Muscle layer of colon (tissue), 2 donors: Measurements from ENCODE around the gene ALDH1B1.

Experiments used
- H3K27ac ChIP-seq: one replicate; pipeline ENCODE4 v1.7.0; 2013; ENCODE audit warnings: low read depth, mild to moderate bottlenecking, low read length, moderate library complexity
- H3K27me3 ChIP-seq, 2 donors: one replicate each; pipeline ENCODE4 v1.7.0; 2013; ENCODE audit warnings: low read length in 2 of 2, mild to moderate bottlenecking in 2 of 2; ENCODE audit not compliant: insufficient read depth in 2 of 2, control insufficient read depth in 1 of 2
- H3K36me3 ChIP-seq: one replicate; pipeline ENCODE4 v1.7.0; 2013; ENCODE audit warnings: mild to moderate bottlenecking, low read length; ENCODE audit not compliant: insufficient read depth
- H3K4me1 ChIP-seq: one replicate; pipeline ENCODE4 v1.7.0; 2013; ENCODE audit warnings: mild to moderate bottlenecking, low read length; ENCODE audit not compliant: insufficient read depth
- H3K4me3 ChIP-seq, 2 donors: one replicate each; pipeline ENCODE4 v1.7.0; 2013; ENCODE audit warnings: low read length in 2 of 2, low read depth in 1 of 2, mild to moderate bottlenecking in 1 of 2, moderate library complexity in 1 of 2
- H3K9ac ChIP-seq: one replicate; pipeline ENCODE4 v1.7.0; 2013; ENCODE audit warnings: low read length
- H3K9me3 ChIP-seq: one replicate; pipeline ENCODE4 v1.7.0; 2013; ENCODE audit warnings: mild to moderate bottlenecking, low read length
- donor health status: abdominal sarcoma.
- donor health status: Adenocarcinoma of cecum.

ALDH1B1 gene

GRCh38 chr9:38437193-38437823, 44.8 kb downstream of the ALDH1B1 start:
- no peak overlapping the region for H3K9ac ChIP-seq
- no peak overlapping the region for H3K4me3 ChIP-seq
- no peak overlapping the region for H3K27ac ChIP-seq
- H3K27me3 ChIP-seq: no peaks in the 10 kb centered on the region
- H3K4me1 ChIP-seq: no peaks in the 10 kb centered on the region
- H3K9me3 ChIP-seq: no peaks in the 10 kb centered on the region
- H3K36me3 ChIP-seq: no peaks in the 10 kb centered on the region

- no peak overlapping the region for H3K27ac ChIP-seq
- no peaks in the 10 kb centered on the region for H3K9me3 ChIP-seq
- H3K27me3 ChIP-seq: no peaks in the 10 kb centered on the region
- H3K9ac ChIP-seq: no peak overlapping the region
- no peaks in the 10 kb centered on the region for H3K36me3 ChIP-seq
- H3K4me3 ChIP-seq: no peak overlapping the region
- H3K4me1 ChIP-seq: no peaks in the 10 kb centered on the region
Observed at GRCh38 chr9:38439291-38439915, 46.9 kb downstream of the ALDH1B1 start.

GRCh38 chr9:38439916-38440301, 47.4 kb downstream of the ALDH1B1 start:
- H3K27me3 ChIP-seq: no peaks in the 10 kb centered on the region
- H3K27ac ChIP-seq: no peak overlapping the region
- H3K9me3 ChIP-seq: no peaks in the 10 kb centered on the region
- H3K36me3 ChIP-seq: no peaks in the 10 kb centered on the region
- H3K4me1 ChIP-seq: no peaks in the 10 kb centered on the region
- no peak overlapping the region for H3K4me3 ChIP-seq
- no peak overlapping the region for H3K9ac ChIP-seq

DNA sequence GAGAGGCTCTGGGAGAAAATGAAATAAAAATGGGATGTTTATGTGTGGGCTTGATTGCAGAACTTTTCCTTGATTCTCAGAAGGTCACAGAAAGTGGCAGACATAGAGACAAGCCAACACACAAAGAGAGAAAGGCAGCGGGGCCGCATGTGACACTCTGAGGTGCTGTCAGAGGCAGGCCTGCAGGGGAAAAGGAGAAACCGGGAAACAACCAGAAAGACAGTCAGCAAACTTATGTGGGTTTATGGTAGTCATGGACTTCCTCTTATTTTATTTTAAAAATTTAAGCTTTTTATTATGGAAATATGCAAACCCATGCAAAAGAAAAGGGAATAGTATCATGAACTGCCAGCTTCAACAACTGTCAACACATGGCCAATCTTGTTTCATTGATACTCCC, 48.0 kb downstream of the ALDH1B1 start:
- no peaks in the 10 kb centered on the region for H3K4me1 ChIP-seq
- no peaks in the 10 kb centered on the region for H3K27me3 ChIP-seq
- H3K36me3 ChIP-seq: no peaks in the 10 kb centered on the region
- H3K4me3 ChIP-seq: no peak overlapping the region
- H3K9me3 ChIP-seq: no peaks in the 10 kb centered on the region
- H3K27ac ChIP-seq: no peak overlapping the region
- H3K9ac ChIP-seq: no peak overlapping the region

DNA sequence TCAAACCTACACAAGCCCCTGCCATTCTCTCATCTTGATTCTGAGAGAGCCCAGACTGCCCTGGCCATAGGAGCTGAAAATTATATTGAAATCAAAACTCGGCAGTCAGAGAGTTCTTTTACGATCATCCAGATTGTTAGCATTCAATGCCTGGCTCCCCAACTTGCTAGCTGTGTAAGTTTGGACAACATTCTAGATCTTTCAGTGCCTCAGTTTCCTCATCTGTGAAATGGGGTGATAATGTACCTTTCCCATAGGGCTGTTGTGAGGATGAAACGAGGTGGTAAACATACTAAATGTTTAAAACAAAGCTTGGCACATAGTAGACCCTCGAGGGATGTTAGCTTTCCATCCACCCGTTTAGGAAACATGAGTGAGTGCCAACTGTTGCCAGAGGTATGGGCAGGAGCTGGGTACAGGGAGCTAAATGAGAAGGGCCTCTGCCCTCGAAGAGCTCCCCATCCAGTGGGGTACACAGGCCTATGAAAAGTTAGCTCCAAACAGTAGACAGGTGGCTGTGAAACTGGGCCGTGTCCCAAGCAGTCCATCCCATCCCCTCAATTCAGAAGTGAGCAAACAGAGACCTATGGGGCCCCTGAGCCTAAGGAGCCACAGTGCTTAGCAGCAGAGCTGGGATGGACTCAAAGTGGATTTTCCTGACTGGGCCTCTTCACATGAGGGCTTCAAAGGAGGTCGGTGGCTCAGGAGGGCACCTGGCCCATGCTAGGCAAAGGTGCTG, 49.0 kb downstream of the ALDH1B1 start:
- no peak overlapping the region for H3K4me3 ChIP-seq
- no peaks in the 10 kb centered on the region for H3K9me3 ChIP-seq
- no peaks in the 10 kb centered on the region for H3K27me3 ChIP-seq
- no peak overlapping the region for H3K27ac ChIP-seq
- no peak overlapping the region for H3K9ac ChIP-seq
- no peaks in the 10 kb centered on the region for H3K4me1 ChIP-seq
- H3K36me3 ChIP-seq: no peaks in the 10 kb centered on the region

DNA sequence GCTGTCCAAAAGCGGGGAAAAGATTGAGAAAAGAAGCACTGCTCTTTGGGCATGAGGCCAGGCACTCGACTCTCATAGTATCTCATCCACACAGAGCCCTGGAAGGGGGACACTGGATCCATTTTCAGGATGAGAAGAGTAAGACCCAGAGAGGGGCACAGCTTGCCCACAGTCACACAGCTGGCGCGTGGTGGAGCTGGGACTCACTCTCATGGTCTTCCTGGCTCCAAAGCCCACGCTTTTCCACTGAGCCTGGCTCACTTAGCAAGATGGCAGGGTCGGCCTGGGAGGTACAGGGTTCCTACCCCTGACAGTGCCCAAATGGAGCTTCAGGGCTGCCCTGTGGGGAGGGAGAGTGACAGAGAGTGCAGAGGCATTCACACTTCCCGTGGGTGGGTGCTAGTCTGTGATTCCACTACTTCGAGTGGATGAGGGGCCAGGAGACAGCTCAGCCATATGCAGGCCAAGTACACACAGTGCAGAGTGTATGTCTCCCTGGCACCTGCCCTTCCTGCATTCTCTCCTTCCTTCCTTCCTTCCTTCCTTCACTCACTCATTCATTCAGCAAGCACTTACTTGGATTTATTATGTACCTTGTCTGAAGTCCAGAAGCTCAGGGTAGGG, 50.1 kb downstream of the ALDH1B1 start:
- no peaks in the 10 kb centered on the region for H3K9me3 ChIP-seq

DNA sequence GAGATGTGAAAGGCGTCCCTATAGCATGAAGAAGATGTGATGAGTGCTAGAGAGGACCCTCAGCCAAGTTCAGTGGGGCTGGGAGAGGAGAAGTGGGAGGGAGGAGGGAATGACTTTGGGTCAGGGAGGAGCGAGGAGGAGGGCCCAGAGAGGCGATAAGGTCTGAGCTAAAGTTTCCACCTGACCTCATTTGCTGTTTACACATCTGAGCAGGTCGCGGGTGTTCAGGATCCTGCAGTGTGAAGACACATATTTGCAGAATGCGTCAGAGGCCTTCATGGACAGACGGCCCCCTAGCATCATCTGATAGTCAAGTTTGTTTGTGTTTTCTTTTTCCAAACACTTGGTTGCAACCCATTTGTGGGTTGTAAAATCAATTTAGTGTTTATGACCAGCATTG, 50.7 kb downstream of the ALDH1B1 start:
- H3K9ac ChIP-seq: no peak overlapping the region
- no peaks in the 10 kb centered on the region for H3K4me1 ChIP-seq
- no peak overlapping the region for H3K27ac ChIP-seq
- H3K27me3 ChIP-seq: no peaks in the 10 kb centered on the region
- H3K4me3 ChIP-seq: no peak overlapping the region
- H3K36me3 ChIP-seq: no peaks in the 10 kb centered on the region
- H3K9me3 ChIP-seq: no peaks in the 10 kb centered on the region

More for the DNA sequence above, 50.1 kb downstream of the ALDH1B1 start:
- H3K27me3 ChIP-seq: no peaks in the 10 kb centered on the region
- H3K4me3 ChIP-seq: no peak overlapping the region
- H3K36me3 ChIP-seq: no peaks in the 10 kb centered on the region
- no peak overlapping the region for H3K27ac ChIP-seq
- H3K9ac ChIP-seq: no peak overlapping the region
- no peaks in the 10 kb centered on the region for H3K4me1 ChIP-seq

DNA sequence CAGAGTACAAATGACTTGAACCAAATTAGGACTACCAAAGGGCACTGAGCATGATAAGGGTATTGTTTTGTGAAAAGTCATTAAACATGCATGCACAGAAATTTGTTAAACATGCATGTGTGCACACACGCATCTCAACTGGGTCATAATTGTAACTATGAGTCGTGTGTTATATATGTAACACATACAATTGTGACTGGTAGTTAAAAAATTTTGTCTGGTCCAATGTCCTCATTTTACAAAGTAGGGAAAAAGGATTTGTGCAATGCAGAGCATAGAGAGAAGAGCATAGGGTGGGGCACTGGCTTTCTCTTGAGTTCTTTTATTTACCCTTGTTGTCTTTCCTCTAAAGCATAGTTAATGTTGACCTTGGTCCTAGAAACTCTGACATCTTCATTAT, 51.1 kb downstream of the ALDH1B1 start:
- no peak overlapping the region for H3K4me3 ChIP-seq
- H3K36me3 ChIP-seq: no peaks in the 10 kb centered on the region
- no peaks in the 10 kb centered on the region for H3K27me3 ChIP-seq
- H3K27ac ChIP-seq: no peak overlapping the region
- H3K4me1 ChIP-seq: no peaks in the 10 kb centered on the region
- H3K9ac ChIP-seq: no peak overlapping the region
- no peaks in the 10 kb centered on the region for H3K9me3 ChIP-seq

GRCh38 chr9:38445154-38446043, 52.9 kb downstream of the ALDH1B1 start:
- H3K27ac ChIP-seq: no peak overlapping the region
- H3K27me3 ChIP-seq: no peaks in the 10 kb centered on the region
- no peak overlapping the region for H3K9ac ChIP-seq
- H3K4me1 ChIP-seq: no peaks in the 10 kb centered on the region
- H3K36me3 ChIP-seq: no peaks in the 10 kb centered on the region
- no peak overlapping the region for H3K4me3 ChIP-seq
- no peaks in the 10 kb centered on the region for H3K9me3 ChIP-seq

GRCh38 chr9:38447703-38448102, 55.2 kb downstream of the ALDH1B1 start:
- H3K4me1 ChIP-seq: no peaks in the 10 kb centered on the region
- peaks cover 11% of the 10 kb centered on the region for H3K9me3 ChIP-seq
- H3K36me3 ChIP-seq: no peaks in the 10 kb centered on the region
- H3K27me3 ChIP-seq: no peaks in the 10 kb centered on the region
- H3K9ac ChIP-seq: no peak overlapping the region
- no peak overlapping the region for H3K27ac ChIP-seq
- no peak overlapping the region for H3K4me3 ChIP-seq
